MV-4-11 (cell line): ENCODE results near the gene TLX1.

Source experiments
- DNase-seq: peaks from one replicate; lab custom pipeline; 2025; lab: John Stamatoyannopoulos, UW

The TLX1 gene

DNA sequence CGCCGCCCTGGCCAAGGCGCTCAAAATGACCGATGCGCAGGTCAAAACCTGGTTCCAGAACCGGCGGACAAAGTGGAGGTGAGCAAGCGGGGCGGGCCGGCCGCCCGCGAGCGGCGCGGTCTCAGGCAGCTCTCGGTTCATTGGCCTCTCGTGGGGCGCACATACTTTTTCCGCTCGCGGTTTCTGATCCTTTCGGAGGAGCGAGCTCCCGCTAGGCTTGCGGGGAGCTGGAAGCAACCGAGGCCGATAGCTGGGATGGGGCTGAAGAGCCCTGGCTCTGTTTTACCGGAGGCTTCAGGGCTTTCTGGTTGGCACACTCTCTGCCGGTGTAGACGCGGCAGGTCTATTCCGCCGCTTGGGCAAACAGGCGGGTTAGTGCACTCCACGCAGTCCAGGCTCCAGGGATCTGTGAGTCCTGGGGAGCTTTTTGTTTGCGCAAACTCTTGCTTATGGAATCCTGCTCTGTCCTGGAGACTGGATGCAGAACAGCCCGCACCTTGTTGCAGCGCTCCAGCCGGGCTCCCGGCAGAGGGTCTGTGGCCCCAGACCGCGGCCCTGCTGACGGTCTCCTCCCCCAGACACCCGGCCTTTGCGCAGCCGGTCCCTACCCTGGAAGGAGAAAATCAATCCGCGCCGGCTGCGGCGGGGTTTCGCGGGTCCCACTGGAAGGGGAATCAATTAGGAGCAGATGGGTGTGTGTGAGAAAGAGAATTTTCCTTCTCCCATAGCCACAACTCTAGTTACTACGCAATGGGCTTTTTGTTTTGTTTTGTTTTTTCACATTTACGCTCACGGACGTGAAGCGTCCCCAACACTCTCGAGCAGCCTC is 3.4 kb downstream of the TLX1 start:
- no peak for DNase-seq

GRCh38 chr10:101135141-101136006 is 4.3 kb downstream of the TLX1 start:
- DNase-seq: no peak

- DNase-seq: peak; percentile 19
These were observed 5.1 kb downstream of the TLX1 start for GRCh38 chr10:101136007-101136707.

GRCh38 chr10:101136708-101137121 is 5.6 kb downstream of the TLX1 start:
- no peak for DNase-seq

GRCh38 chr10:101137271-101137670 is 6.2 kb downstream of the TLX1 start:
- no peak for DNase-seq

DNA sequence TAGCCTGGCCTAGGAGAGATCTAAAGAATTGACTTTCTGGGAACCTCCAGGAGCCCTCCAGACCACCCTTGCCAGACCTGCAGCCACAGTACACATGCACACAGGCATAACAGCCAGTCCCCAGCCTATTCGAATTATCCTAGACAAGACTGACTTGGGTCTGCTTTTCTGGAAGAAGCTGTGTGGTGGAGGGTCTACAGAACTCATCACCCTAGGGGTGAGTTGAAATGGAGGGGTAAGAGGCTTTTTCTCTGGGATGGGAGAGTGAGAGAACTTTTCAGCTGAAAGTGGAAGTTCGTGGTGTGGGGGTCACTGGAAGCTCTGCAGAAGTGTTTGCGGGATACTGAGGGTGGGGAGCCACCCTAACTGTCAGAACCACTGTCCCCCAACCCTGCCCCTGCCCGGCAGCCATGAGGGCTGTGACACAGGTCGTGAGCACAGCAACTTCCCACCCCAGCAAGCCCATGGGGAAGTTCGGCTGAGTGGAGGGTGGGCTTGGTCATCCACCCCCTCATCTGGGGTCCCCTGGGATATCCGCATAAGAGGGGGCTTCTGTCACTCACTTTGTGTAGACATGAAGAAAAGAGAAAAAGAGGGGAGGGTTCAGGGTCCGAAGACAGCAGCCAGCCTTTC is 7.8 kb downstream of the TLX1 start:
- DNase-seq: no peak

DNA sequence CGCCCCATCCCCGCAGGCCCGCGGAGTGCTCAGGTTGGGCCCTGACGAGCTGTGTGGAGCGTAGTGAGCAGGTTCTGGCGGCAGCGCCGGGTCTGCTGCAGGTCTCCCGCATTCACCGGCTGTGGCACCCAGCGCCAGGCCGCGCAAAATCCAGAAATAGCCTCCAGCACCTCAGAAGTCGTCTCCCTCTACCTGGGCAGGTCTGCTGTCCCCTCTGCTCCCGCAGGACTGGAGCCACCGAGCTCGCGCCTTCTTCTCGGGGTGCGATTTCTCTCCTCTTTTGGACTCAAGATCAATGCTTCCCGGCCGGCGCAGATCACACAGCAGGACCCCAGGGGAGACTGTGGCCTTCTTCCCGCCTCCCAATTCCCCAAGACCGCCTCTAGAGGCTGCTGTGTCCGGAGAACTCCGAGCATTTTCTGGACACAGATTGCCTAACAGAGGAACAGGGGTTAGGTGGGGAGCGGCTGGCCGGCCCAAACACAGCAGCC is 8.4 kb downstream of the TLX1 start:
- peak; percentile 14 for DNase-seq

GRCh38 chr10:101140084-101140949 is 9.2 kb downstream of the TLX1 start:
- DNase-seq: no peak

DNA sequence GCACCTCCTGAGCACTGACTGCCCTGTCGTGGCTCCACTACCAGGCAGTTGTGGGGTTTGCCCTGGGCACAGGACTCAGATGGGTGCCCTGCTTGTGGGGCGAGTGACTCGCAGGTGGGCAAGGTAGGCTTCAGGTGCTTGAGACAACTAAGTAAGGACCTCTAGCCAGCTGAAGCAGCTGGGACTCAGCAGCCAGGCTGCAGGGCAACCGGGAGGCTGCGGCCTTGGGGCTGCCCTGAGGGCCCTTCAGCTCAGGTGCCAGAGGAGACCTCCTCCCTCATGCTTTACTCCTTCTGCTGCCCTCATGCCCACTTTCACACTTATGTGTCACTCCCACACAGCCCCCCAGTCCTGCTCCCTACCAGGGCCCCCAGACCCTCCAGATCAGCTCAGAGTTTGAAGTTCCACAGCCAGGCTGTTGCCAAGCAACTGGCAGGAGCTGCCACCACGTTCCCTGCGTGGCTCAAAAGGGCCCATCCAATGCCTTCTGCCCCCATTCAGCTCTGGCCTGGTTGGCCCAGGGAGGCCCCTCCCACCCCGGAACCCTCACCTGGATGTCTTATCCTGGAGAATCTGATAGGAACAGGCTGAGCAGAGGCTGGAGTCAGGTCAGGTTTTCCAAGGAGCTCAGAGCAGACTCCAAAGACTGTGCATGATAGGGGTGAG is 10.0 kb downstream of the TLX1 start:
- DNase-seq: no peak

GRCh38 chr10:101141616-101142532 is 10.8 kb downstream of the TLX1 start:
- DNase-seq: peak; percentile 68

DNA sequence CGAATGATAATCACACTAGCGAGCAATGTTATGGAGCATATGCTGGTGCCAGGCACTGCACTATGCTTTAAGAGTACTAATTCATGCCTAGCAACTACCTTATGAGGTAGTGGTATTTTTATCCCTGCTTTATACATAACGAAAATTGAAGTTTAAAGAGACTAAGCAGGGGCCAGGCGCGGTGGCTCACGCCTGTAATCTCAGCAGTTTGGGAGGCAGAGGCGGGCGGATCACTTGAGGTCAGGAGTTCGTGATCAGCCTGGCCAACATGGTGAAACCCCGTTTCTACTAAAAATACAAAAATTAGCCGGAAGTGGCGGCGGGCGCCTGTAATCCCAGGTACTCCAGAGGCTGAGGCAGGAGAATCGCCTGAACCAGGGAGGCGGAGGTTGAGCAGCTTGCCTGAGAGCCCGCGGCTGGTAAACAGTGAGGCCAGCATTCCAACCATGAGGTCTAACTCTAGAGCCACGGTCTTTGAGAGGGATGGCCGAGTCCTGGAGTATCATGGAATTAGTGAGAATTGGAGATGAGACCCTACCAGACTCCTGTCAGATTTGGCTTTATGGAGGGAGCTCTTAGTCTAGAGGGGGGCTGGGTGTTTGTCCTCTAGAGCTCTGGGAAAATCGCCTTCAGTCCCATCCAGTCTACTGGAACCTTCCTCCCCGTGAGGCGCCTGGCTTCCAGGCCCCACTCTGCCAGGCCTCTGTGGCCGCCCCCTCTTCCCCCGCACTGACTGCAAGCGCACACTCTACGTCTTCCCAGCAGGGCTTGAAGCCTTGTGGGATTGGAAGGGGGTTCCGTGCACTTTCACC is 11.6 kb downstream of the TLX1 start:
- no peak for DNase-seq

GRCh38 chr10:101143345-101143630 is 12.2 kb downstream of the TLX1 start:
- peak; percentile 19 for DNase-seq

- DNase-seq: no peak
These were observed 13.0 kb downstream of the TLX1 start for GRCh38 chr10:101144053-101144452.

- no peak for DNase-seq
These were observed 14.0 kb downstream of the TLX1 start for GRCh38 chr10:101145145-101145544.

DNA sequence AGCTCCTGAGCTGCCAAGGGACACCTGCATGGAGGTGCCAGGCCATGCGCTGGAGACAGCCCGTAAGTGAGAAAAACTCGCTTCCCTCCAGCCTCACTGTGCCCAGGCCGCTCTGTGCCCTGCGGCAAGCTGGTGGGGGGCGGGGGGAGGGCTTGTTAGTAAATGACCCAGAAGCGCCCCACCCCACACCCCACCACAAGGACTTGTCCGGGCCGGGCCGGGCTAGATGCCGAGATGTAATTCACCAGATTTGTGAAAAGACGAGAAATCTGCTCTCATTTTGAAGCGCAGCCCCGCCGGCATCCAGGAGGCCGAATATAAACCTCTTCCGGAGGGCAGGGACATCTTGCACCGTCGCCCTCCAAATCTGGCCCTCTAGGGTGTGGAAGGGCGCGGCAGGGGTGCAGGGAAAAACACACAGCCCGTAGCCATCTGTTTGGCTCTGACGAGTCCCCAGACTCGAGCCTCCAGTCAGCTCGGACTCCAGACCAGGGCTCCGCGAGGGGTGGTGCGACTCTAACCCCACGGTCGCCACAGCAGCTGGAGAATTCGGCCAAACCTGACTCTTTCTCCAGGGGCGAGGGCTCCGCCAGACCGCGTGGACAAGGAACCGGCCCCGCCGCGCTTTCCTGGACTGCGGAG is 14.8 kb downstream of the TLX1 start:
- no peak for DNase-seq

- DNase-seq: no peak
These were observed 15.5 kb downstream of the TLX1 start for GRCh38 chr10:101146392-101147251.

GRCh38 chr10:101151395-101151794 is 20.3 kb downstream of the TLX1 start:
- DNase-seq: no peak
